CD14-positive monocyte (primary cell): ENCODE data around the gene MZT1. TPM values are rescaled to one million over a fixed set of nuclear protein-coding genes. Genes with fewer than 3 reads are reported as not detected.

Source experiments
- DNase-seq, 3 donors: peaks; one replicate each; pipeline ENCODE4 v3.0.0-alpha.2; 2011 to 2022
- H2AFZ ChIP-seq: 2 replicates; pipeline ENCODE4 v1.6.0; 2012; ENCODE audit warnings: mild to moderate bottlenecking, low read depth, low read length, inconsistent platforms; ENCODE audit not compliant: insufficient read depth, poor library complexity, severe bottlenecking
- H3K27ac ChIP-seq, 2 donors: 1 replicate in 1 of 2; 2 replicates in 1 of 2; pipeline ENCODE4 v1.5.1; 2012 to 2013; ENCODE audit warnings: low read length in 2 of 2, control low read depth in 1 of 2, inconsistent platforms in 1 of 2, low read depth in 1 of 2, mild to moderate bottlenecking in 1 of 2
- H3K27me3 ChIP-seq, 2 donors: one replicate each; pipeline versions ENCODE4 v1.6.0 to v1.6.1; 2011 to 2013; ENCODE audit warnings: low read length in 2 of 2; ENCODE audit not compliant: control insufficient read depth in 2 of 2, insufficient read depth in 2 of 2
- H3K36me3 ChIP-seq, 2 donors: replicated peaks in 1 of 2; 1 replicate in 1 of 2; 2 replicates in 1 of 2; pipeline versions ENCODE4 v1.5.1 to v1.6.1; 2012 to 2013; ENCODE audit warnings: low read length in 2 of 2, control low read depth in 1 of 2, inconsistent platforms in 1 of 2, mild to moderate bottlenecking in 1 of 2; ENCODE audit not compliant: insufficient read depth in 2 of 2, control insufficient read depth in 1 of 2
- H3K4me1 ChIP-seq, 2 donors: 1 replicate in 1 of 2; 2 replicates in 1 of 2; pipeline versions ENCODE4 v1.5.1 to v1.6.1; 2012 to 2013; ENCODE audit warnings: low read length in 2 of 2, control low read depth in 1 of 2, inconsistent platforms in 1 of 2, mild to moderate bottlenecking in 1 of 2, moderate library complexity in 1 of 2; ENCODE audit not compliant: insufficient read depth in 2 of 2, control insufficient read depth in 1 of 2
- H3K4me2 ChIP-seq: replicated peaks from 2 replicates; pipeline ENCODE3; 2012; ENCODE audit warnings: low read length, moderate library complexity, mild to moderate bottlenecking; ENCODE audit not compliant: poor library complexity, severe bottlenecking; ENCODE audit errors: extremely low read depth
- H3K4me3 ChIP-seq, 3 experiments: fragments of 200-600 bp in 1 of 3; sonication (generic) in 1 of 3; replicated peaks in 1 of 3; 1 replicate in 2 of 3; 2 replicates in 1 of 3; pipeline ENCODE4 v1.5.1; 2011 to 2013; ENCODE audit warnings: low read length in 3 of 3, mild to moderate bottlenecking in 3 of 3, control low read depth in 2 of 3, low read depth in 2 of 3, inconsistent platforms in 1 of 3, moderate library complexity in 1 of 3
- H3K79me2 ChIP-seq: 2 replicates; pipeline ENCODE4 v1.6.0; 2012; ENCODE audit warnings: mild to moderate bottlenecking, control low read depth, inconsistent platforms, low read length, moderate library complexity; ENCODE audit not compliant: insufficient read depth
- H3K9ac ChIP-seq: 2 replicates; pipeline ENCODE4 v1.6.0; 2017; ENCODE audit warnings: low read length, mild to moderate bottlenecking; ENCODE audit not compliant: insufficient read depth, poor library complexity, severe bottlenecking
- H3K9me3 ChIP-seq, 2 donors: replicated peaks in 1 of 2; 1 replicate in 1 of 2; 2 replicates in 1 of 2; pipeline versions ENCODE4 v1.5.1 to v1.6.1; 2012 to 2013; ENCODE audit warnings: low read length in 2 of 2, control low read depth in 1 of 2; ENCODE audit not compliant: control insufficient read depth in 1 of 2, insufficient read depth in 1 of 2
- H4K20me1 ChIP-seq: 2 replicates; pipeline ENCODE4 v1.6.0; 2012; ENCODE audit warnings: mild to moderate bottlenecking, low read length, control low read depth, moderate library complexity; ENCODE audit not compliant: insufficient read depth
- H3K27ac Mint-ChIP-seq, 7 donors: one replicate each; pipeline ENCODE4 v1.8.0; 2020; ENCODE audit warnings: mild to moderate bottlenecking in 7 of 7, mixed read lengths in 7 of 7, moderate library complexity in 6 of 7, inconsistent platforms in 2 of 7
- H3K27me3 Mint-ChIP-seq, 3 donors: one replicate each; pipeline ENCODE4 v1.8.0; 2021 to 2022; ENCODE audit warnings: low read depth in 3 of 3, mild to moderate bottlenecking in 3 of 3, mixed read lengths in 3 of 3, moderate library complexity in 3 of 3, inconsistent platforms in 1 of 3
- H3K36me3 Mint-ChIP-seq, 2 donors: one replicate each; pipeline ENCODE4 v1.8.0; 2020; ENCODE audit warnings: mixed read lengths in 2 of 2, inconsistent platforms in 1 of 2, mild to moderate bottlenecking in 1 of 2
- H3K4me1 Mint-ChIP-seq: one replicate; pipeline ENCODE4 v1.8.0; 2020; ENCODE audit warnings: mild to moderate bottlenecking, mixed read lengths
- H3K4me3 Mint-ChIP-seq, 2 donors: one replicate each; pipeline ENCODE4 v1.8.0; 2020; ENCODE audit warnings: mild to moderate bottlenecking in 2 of 2, mixed read lengths in 2 of 2, moderate library complexity in 1 of 2
- H3K9me3 Mint-ChIP-seq, 7 donors: one replicate each; pipeline ENCODE4 v1.8.0; 2020 to 2022; ENCODE audit warnings: mixed read lengths in 7 of 7, mild to moderate bottlenecking in 6 of 7, moderate library complexity in 6 of 7, inconsistent platforms in 2 of 7
- WGBS: methylation state at CpG from one replicate; pipeline ENCODE4 v1.1.5; 2013; ENCODE audit warnings: missing lambda C conversion rate; ENCODE audit not compliant: insufficient coverage; 5-methylcytosine and 5-hydroxymethylcytosine counted together
- intact Hi-C, 2 donors: fragments of 100-400 bp; cut with micrococcal nuclease; formaldehyde crosslinking; loops; one replicate each; pipeline versions ENCODE4 v1.15.0 to v1.15.1; 2023
- polyA plus RNA-seq, 3 donors: library from polyadenylated mRNA; depleted of rRNA in 1 of 3; unstranded in 2 of 3; stranded (reverse) in 1 of 3; fragments of 300-500 nt in 2 of 3; fragments of >200 nt in 1 of 3; fragmentation: Illumina TruSeq in 2 of 3; gene quantifications; 1 replicate in 2 of 3; 2 replicates in 1 of 3; pipeline ENCODE4 v1.2.3, GENCODE V29; 2012 to 2021
- small RNA-seq: library from RNA; depleted of rRNA; stranded (forward); fragments of <200 nt; gene quantifications from one replicate; pipeline ENCODE3, GENCODE V24; 2012; ENCODE audit warnings: low read depth; ENCODE audit not compliant: insufficient read length
- TF ChIP-seq, protein P1 (sequence below): fragments of 200-600 bp; IDR thresholded peaks from one replicate; pipeline ENCODE4 v1.8.0; 2022; ENCODE audit warnings: antibody characterized with exemption, mild to moderate bottlenecking

Gene MZT1
- polyA plus RNA-seq, 3 donors: 2.5 to 4.9 (median 2.9) TPM

DNA sequence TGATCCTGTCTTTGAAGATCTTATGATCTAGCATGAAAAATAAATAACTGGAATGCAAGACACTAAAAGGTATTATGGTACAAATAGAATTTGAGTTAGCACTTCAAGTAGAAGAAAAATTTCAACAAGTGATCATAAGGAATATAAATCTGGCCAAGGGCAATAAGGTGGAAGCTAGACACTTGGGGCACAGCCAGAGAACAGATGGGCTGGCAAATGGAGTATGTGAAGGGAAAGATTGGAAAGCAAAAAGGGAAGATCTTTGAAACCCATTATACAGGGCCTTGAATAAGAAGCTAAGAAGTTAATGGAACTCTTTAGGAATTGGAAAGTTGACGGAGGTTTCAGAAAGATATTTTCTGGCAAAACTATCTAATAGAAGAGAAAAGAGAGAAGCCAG is 61.0 kb downstream of the MZT1 start:
- no peak overlapping the region for H3K4me2 ChIP-seq
- no peaks in the 10 kb centered on the region for H3K36me3 ChIP-seq
- H3K9me3 ChIP-seq: no peaks in the 10 kb centered on the region
- H2AFZ ChIP-seq: no peak overlapping the region
- H3K27ac ChIP-seq: no peak overlapping the region
- H3K27ac Mint-ChIP-seq: no peak overlapping the region
- WGBS: no CpG with 5 or more reads among the region's 1 CpG
- H3K36me3 Mint-ChIP-seq: no peaks in the 10 kb centered on the region
- H3K4me1 ChIP-seq: no peaks in the 10 kb centered on the region
- no peak overlapping the region for H3K4me3 ChIP-seq
- H3K4me1 Mint-ChIP-seq: peaks cover 4% of the 10 kb centered on the region
- no peak for DNase-seq
- no peaks in the 10 kb centered on the region for H3K27me3 ChIP-seq
- H3K79me2 ChIP-seq: no peaks in the 10 kb centered on the region
- H4K20me1 ChIP-seq: no peaks in the 10 kb centered on the region
- TF ChIP-seq, protein P1, sequence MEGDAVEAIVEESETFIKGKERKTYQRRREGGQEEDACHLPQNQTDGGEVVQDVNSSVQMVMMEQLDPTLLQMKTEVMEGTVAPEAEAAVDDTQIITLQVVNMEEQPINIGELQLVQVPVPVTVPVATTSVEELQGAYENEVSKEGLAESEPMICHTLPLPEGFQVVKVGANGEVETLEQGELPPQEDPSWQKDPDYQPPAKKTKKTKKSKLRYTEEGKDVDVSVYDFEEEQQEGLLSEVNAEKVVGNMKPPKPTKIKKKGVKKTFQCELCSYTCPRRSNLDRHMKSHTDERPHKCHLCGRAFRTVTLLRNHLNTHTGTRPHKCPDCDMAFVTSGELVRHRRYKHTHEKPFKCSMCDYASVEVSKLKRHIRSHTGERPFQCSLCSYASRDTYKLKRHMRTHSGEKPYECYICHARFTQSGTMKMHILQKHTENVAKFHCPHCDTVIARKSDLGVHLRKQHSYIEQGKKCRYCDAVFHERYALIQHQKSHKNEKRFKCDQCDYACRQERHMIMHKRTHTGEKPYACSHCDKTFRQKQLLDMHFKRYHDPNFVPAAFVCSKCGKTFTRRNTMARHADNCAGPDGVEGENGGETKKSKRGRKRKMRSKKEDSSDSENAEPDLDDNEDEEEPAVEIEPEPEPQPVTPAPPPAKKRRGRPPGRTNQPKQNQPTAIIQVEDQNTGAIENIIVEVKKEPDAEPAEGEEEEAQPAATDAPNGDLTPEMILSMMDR: no peak
- no peak overlapping the region for H3K9ac ChIP-seq
- intact Hi-C loops: no loop called here
- H3K4me3 Mint-ChIP-seq: no peak overlapping the region
- no peaks in the 10 kb centered on the region for H3K27me3 Mint-ChIP-seq
- H3K9me3 Mint-ChIP-seq: peaks cover 0 to 2% (median 0%) of the 10 kb centered on the region in 7 donors

DNA sequence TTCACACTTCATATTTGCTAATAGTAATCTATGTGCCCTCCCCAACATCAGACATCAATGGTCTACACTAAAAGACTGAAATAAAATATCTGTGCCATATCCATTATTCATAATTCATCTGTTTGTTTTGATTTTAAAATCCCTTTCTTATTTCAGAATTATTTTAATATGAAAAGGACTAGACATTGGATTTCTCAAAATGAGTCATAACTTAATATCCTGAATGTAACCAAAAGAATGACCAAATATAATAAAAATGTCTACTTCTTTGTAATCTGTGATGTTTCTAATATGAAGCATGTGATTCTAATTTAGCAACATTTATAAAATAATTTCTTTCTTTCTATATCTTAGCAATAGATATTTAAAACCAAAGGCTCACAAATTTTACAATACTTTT is 64.9 kb downstream of the MZT1 start:
- Mint-ChIP-seq H3K9me3 (peaks cover 0 to 6% (median 0%) of the 10 kb centered on the region in 7 donors), H3K27me3 (no peaks in the 10 kb centered on the region), H3K27ac (no peak overlapping the region), H3K4me1 (peaks cover 4% of the 10 kb centered on the region), H3K4me3 (no peak overlapping the region), H3K36me3 (no peaks in the 10 kb centered on the region)
- Histone ChIP-seq H3K79me2 (no peaks in the 10 kb centered on the region), H3K4me1 (no peaks in the 10 kb centered on the region), H2AFZ (no peak overlapping the region), H3K4me2 (no peak overlapping the region), H3K27ac (no peak overlapping the region), H4K20me1 (no peaks in the 10 kb centered on the region), H3K27me3 (no peaks in the 10 kb centered on the region), H3K9ac (no peak overlapping the region), H3K9me3 (no peaks in the 10 kb centered on the region), H3K36me3 (no peaks in the 10 kb centered on the region), H3K4me3 (no peak overlapping the region)
- TF ChIP-seq, protein P1: no peak
- DNase-seq: no peak
- intact Hi-C loops: no loop called here

Small RNA genes lying within 50 kb of the gene (small RNA-seq; reads per million reads assigned to genes)
- not detected for gene RNU6-80P

Other genes with a start within 250 kb of the MZT1 start
- gene BORA, start 294 bp upstream of the MZT1 start, polyA plus RNA-seq: 1 to 10 TPM; 2.1 to 4.7 (median 2.9) TPM
- gene DIS3, start 54.3 kb upstream of the MZT1 start, polyA plus RNA-seq: 10 to 100 TPM in 1 of 3 donors, 1 to 10 TPM in 2; 6.7 to 11.3 (median 8.4) TPM
- gene PIBF1, start 54.5 kb upstream of the MZT1 start, polyA plus RNA-seq: 1 to 10 TPM; 3.3 to 8.0 (median 4.7) TPM